Suppressor macrophage treated with lipopolysaccharide for 1 hour (primary cell): ENCODE data around the gene PAPPA.
A peak's percentile ranks its signal among the peaks of the same experiment; 100 is the strongest.

Source experiments
- DNase-seq, 3 donors: peaks; one replicate each; pipeline ENCODE4 v3.0.0-alpha.2; 2020 to 2022

PAPPA gene

DNA sequence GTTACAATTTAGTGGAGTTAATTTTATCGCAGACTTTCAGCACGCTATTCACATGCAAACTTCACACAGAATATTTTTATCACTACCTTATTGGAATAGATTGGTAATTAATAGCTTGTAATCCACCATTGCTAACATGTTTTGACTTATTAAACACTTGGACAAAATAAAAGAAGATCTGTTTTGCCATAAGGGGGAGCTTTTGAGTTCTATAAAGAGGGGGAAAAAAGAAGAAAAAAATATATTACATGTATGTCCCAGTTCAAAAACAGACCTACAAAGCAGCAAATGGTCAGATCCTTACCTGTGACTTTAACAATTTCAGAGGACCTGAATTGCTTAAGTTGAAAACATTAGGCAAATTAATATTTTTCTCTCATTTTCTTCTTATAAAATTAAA is 1.2 kb upstream of the PAPPA start:
- peak in 2 of 3 donors; percentile 3 to 29 for DNase-seq

DNA sequence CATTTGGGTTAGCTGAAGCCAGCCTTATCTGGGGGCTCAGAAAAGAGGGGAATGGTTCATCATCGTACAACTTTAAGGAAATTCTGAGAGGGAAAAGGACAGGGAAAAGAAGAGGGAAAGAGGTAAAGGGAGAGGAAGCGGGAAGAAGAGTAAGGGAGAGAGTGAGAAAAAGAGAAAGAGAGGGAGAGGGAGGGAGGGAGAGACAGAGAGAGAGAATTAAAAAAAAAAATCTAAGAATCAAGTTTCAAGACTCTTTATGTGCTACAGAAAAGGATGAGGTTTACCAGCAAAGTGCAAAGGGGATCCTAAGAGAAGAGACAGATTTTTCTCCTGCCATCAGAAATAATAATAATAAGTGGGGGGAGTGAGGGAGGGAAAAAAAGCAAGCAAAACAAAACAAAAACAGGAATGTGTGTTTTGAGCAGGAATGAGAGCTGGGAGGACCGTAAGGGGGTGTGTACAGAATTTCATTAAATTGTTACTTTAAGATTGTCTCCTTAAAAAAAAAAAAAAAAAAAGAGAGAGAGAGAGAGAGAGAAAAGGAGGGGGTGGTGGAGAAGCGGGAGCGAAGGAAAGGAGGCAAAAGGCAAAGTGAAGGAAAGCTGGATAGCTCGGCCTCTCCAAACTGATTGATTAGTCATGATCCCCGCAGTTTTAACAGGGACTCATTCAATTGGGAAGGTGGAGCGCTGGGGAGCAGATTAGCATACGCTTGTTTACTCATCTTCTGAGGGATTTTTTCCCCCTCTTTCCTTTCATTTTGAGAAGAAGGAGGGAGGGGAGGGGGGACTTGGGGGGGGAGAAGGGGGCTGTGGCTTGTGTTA is 438 bp upstream of the PAPPA start:
- no peak for DNase-seq

DNA sequence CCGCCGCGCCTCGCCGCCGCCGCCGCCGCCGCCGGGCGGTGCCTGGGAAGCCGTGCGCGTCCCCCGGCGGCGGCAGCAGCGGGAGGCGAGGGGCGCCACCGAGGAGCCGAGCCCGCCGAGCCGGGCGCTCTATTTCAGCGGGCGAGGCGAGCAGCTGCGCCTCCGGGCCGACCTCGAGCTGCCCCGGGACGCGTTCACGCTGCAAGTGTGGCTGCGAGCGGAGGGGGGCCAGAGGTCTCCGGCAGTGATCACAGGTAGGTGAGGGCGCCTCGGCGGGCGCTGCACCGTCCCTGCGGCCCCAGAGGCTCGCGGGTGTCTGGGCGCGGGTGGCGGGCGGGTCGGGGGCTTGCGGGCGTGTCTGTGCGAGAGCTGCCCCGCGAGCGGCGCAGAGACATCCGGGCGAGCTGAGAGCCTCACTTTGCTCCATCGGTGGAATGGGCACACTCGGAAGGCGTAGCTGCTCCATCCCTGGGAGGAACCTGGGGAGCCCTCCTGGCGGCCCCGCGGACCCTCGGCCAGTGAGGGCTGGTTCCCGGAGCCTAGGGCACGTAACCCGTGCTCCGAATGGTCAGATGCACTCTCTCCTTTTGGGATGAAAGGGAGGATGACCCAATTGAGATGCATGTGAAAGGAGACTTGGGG is 864 bp downstream of the PAPPA start:
- DNase-seq, result no peak

DNA sequence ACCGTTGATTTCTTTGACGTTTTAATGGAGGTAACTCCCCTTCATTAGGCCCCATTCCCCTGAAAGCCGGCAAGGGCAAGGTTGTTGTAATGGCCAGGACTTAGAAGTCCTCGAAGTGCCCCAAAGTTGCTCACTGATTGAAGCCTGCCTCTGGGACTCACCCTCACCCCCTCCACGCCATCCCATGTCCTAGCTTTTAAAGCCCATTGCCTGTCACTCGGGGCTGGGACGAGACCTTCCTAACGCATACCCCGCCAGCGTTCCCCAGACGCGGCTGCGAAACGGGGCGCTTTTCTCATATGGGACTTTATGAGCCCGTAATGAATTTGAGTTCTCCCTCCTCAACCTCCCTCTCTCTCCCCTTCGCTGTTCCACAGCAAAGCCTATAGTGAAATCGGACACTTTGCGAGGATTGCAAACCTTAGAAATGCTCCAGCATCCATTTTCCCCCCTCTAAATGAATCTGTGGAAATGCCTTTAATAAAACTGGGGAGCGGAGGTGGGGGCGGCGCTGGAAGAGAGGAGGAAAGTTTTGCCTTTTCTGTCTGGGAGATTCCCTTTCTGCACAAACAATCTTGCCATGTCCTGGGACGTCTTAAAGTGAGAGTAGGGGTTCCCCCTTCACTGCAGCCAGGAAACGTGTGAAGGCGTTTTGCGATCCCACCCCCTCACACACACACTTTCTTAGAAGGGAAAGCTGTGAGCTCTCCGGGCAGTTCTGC is 1.5 kb downstream of the PAPPA start:
- peak; percentile 37 to 53 (median 48) for DNase-seq

DNA sequence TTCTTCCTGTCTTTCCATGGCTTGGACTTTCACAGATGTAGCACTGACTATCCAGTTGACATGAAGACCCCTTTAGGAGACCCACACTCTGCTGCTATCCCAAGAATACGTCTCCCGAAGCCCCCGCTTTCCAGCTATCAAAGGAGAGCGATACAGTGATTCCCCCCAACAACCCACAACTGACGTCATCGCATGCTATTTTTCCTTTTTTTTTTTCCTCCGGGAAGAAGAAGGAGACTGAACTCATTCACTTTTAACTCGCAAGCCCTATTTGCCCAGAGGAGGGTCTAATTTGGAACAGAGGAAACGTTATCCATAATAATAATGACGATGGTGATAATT is 2.1 kb downstream of the PAPPA start:
- DNase-seq, result no peak

DNA sequence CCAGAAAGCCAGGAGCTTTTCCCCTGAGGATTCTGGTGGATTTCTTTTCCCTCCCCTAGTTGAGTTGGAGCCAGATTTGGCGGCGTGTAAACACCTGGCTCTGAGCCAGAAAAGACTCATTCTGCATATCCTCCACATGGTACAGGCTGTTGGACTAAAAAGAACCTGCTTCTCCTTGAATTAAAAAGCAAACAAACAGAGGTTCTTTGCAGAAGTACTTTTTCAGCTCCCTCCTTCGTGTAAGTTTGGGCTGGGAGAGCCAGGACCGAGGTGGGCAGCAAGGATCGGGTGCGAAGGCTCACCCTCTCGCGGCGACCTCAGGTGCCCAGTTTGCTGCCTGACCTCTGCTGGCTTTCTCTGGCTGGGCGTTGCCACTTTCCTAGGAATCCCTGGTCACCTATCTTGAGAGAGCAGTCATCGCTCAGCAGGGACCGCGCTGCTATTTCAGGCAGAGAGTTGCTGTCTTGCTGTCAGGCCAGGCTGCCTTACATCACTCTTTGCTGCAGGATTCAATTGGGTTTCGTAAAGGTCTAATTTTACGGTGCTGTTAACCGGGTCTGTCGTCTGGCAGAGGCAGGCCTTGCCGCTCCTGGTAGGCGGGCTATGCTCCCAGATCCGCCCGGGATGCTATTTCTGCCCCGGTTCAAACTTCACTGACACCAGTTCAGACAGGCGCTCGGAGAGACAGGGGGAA is 3.2 kb downstream of the PAPPA start:
- DNase-seq, result no peak

DNA sequence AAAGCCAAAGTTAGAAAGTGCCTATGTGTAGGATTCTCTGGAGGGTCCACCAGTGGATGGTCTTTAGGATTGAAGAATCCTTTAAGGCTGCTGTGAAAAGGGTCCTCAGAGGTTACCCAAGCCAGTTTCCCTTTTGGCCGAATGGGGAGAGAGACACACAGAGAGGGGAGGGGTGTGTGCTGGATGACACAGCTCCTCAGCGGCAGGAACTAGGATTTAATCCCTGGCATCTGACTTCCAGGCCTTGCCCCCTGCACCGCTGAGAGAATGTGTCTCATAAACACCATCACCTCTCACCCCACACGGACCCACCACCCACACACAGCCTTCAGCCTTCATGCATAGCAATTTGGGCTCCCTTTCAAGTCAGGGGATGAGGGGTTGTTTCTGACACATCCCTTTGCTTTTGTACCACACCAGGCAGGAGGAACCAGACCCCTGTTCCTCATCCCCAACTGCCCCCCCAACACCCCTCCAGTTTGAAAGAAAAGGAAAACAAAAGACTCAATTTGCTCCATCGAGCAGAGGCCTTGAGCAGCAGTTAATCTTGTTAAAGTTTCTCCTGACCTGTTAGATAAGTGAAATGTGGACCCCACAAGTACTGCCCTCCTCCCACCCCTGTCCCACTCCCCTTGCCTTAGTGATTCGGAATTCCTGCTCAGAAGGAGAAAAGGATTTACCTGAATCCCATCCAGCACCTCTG is 4.0 kb downstream of the PAPPA start:
- DNase-seq, result no peak

DNA sequence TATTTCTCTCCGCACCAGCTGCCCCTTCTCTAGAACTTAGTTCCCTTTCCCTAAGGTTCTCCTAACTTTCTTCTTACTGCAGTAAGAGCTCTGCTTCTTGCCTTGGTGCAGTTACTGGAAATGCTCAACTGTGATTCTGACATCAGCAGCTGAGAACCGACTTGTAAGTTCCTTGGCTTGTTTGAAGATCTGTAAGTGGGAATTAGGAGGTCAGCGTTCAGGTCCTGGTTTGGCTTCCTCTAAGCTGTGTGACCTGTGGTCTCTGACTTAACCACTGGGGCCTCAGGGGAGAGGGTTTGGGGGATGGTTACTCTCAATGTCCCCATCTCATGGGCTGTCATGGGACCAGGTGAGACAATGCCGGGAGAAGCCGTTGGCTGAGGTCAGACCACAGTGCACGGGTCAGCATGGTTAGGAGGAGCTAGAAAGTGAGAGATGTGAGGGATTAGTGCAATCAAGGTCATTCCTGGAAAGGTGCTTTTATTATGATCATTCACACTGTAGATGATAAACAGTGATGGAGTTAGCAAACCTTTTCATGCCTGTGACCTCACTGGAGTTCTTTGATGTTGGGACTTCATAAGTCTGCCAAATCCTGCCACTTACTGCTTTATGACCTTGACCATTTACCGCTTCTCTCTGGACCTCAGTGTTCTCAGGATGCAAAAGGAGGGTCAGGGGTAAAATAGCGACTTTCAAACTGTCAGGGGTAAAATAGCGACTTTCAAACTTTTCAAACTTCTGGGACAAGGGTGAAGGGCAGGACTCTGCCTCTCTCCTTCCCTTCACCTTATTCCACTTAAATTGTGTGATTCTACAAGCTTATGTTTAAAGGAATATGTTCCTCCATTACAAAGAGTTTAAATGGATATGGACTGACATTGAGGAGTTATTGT is 7.3 kb downstream of the PAPPA start:
- DNase-seq, result no peak

DNA sequence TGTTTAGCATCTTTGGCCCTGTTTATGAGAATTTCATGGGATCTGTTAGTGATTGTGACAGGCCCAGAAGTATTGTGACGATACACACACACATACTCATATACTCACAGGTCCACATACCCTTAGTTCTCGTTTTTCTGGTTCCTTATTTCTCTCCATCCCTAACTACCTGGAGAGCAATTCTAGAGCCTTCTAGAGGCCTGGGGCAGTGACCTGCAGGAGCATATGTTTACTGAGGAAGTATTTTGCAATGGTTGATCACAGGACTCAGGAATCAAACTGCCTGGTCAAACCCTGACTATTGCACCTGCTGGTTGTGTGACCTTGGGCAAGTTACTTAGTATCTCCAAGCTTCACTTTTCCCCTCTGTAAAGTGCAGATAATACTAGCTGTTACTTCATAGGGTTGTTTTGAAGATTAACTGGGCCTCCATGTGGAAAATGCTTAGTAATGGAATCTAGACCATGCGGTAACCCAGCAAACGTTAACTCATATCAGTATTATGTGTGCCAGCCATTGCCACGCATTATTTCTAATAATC is 8.7 kb downstream of the PAPPA start:
- no peak for DNase-seq

DNA sequence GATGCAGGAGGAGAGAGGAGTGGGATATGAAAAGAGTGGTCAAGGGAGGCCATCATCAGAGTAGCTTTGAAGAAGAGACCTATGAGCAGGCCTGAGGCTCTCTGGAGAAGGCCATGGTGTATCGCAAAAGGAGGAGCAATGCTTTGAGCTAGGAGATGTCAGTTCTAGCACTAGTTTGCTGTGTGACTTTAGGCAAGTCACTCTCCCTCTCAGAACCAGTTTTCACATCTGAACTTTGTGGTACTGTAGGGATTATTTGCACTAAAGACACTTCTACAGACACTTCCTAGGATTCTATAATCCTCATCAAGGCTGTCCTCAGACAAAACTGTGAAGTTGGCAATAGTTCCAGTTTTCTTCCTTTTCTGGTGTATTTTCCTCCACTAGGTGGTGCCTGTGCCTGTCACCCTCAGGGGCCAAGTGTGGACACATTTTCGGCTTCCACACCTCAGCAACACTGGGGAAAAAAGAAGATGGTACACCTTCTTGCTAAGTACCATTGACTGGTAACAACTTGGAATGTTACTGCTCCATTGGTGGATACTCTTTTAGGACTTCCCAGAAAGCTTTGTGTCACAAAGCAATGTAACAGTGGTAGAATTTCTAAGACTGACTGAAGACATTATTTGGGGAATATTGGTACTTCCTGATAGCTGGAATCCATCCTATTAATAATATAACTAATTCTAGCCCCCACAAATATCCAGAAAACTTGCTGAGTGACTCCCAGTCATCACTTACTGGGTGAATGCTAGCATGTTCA is 9.9 kb downstream of the PAPPA start:
- peak in 2 of 3 donors; percentile 20 to 24 for DNase-seq

DNA sequence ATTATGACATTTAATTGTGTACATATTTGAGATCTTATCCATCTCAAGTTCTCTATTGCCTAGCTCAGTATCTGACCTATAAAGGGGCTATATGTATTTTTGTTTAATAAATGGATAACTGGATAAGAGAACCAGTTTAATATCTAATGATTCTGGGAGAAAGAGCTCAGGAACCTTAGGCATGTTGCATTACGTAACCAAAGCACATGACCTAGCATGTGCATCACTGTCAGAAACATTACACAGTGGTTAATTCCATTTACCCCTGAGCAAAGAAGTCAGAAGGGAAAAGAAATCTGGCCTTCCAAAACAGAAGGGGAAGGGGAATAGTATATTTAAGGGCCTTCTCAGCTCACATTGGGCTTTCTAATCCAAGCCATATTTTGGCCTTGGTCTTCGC is 12.3 kb downstream of the PAPPA start:
- no peak for DNase-seq

DNA sequence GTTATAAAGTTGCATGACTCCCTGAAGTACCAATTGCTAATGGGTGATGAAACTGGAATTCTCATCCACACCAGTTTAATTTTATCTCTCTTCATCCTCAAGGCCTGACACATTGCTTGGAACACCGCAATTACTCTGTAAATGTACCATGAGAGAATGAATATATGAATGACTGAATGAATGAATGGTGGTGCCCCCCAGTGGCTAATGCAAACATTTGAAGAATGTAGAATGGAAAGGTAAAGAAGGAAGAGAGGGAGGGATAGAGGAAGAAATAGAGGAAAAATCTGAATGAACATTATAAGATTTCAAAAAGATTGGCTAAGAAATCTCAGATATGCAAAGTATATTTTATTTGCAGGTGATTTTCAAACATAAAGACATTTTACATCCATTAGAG is 13.1 kb downstream of the PAPPA start:
- DNase-seq, result no peak

DNA sequence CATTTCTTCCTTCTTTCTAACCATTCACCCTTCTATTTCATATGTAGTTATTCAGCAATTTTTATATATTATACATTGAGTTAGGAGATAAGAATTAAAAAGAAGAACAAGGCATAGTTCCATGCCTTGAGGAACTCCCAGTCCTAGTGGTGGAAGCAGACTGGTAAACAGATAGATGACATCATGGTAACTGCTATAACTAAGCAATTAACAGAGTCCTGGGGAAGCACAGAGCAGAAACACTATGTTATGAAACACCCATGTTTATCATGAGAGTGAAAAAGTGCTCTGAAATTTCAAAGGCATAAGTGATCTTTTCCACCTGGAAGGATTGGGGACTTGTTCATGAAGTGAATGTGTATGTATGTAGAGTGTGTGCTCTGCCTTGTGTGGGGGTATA is 14.6 kb downstream of the PAPPA start:
- peak in 1 of 3 donors; percentile 7 for DNase-seq

DNA sequence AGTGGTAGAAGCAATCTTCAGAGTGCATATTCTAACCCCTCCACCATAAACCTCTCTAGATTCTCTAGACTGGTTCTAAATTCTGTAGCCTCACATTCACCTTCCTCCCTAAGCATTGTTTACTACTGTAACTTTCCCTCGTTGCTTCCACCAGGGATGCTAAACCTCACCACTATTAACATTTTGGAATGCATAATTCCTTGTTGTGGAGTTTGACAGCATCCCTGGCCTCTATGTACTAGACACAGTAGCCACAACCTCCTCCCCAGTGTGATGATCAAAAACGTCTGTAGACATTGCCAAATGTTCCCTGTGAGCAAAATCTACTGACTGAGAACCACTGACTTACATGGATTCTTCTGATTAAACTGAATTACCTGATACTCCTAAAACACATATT is 18.6 kb downstream of the PAPPA start:
- no peak for DNase-seq

DNA sequence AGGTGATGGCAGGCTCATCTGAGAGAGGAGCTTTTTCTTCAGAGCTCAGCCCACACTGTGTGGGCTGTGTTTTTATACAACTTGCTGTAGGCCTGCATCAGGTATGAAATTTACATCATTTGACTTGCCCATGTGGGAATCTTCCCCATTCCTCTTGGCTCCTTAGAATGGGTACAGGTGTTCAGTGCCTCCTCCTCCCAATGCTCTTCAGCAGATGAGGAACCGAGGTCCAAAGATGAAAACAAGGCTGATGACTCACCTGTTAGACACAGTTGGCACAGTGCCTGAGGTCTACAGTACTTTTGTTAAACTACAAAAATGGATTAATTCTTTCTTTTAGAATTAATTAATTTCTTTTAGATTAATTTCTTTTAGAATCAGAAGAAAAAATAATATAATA is 20.8 kb downstream of the PAPPA start:
- no peak for DNase-seq

DNA sequence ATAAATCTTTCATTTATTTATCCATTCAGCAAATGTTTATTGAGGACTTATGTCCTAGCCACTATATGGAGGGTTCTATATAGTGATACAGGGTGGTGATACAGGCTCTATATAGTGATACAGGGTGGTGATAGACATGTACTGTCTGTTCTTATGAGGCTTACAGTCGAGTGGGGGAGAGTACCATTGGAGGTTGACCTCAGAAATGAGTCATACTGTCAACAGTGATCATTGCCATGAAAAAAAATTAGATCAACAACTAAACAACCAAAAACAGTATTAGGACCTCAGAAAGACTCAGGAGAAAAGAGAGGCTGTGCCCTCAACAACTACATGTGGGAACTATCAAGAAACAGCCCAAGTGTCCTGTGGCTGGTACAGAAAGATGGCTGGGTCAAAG is 22.0 kb downstream of the PAPPA start:
- no peak for DNase-seq

DNA sequence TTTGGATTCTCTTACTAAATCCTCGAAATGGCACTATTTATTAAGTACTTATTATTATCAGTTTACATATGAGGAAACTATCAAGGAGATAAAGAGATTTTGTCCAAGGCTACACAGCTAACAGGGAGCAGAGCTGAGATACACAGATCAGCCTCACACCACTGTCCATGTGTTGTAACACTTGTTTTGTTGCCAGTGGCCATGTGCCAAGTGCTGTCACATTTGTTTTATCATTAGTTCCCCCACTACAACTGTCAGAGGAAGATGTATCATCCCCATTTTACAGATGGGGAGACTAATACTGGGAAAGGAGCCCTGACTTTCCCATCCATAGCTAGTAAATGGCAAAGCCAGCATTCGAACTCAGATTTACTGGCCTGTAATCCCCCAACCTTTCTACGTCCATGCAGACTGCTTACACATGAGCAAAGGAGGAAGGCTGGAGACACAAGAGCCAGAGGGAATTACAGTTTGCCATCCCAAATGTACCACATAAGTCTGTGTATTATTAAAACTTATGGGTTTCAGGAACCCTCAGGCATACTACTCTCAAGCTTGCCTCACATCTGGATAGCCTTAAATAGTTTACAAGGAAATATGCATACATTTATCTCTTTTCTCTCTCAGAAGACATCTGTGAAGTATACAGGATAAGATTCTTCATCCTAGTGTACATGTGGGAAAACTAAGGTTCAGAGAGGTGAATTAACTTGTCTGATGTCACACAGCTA is 25.1 kb downstream of the PAPPA start:
- DNase-seq, result no peak

DNA sequence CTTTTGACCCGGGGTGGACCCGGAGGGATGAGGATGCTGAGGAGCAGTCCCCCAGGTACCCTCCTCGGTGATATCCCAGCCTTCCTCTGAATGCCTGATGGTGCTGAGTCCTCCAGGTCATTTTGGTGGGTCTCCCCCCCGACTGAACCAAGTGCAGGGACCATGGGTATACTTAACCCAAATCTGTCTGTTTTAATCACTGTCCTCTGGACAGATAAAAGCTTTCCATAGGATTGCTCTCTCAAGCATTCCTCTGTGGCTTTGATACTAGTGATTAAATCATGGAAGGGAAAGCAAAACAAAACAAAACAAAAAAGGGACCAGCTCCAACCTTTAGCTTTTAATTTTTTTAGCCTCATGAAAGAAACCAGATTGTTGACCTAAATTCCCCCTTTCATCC is 26.0 kb downstream of the PAPPA start:
- DNase-seq, result no peak

DNA sequence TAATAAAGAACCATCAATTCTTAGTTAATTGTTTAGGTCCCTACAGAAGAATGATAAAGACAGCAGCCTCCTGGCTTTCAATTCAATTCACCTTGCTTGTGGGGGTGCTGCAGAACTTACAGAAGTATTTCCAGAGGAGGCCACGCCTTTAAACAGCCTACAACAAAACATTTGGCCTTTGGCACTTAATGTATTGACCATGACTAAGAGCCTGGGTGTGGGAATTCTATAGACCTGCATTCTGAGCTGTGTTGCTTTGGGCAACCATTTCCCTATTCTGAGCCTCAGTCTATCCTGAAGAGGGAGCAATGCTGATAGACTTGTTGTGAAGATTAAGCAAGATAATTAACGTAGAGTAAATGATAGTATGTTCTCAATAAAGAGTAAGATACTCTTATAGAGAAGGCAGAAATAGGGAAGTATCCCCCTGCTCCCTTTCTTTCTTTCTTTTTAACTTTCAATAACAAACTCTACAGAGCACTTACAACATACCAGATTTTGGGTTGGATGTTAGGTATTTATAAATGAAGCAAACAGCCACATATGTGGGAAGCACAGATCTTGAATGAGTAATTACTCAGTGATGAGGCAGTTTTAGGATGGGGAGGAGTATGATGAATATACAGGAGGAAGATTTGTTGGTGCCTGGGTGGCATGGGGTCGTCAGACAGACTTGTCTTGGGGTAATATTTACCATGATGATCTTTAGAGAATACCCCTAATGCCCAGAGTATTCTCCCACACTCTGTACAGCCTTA is 28.4 kb downstream of the PAPPA start:
- no peak for DNase-seq
